HepG2 (cell line): ENCODE results near the gene XPR1. TPM values are rescaled to one million over a fixed set of nuclear protein-coding genes. Genes with fewer than 3 reads are reported as not detected.
A peak's percentile ranks its signal among the peaks of the same experiment; 100 is the strongest.

Experiments used
- CAMTA2 ChIP-seq: sonication (generic); formaldehyde crosslinking; IDR thresholded peaks from 2 replicates; pipeline ENCODE4 v1.4.0; 2020; ENCODE audit warnings: mild to moderate bottlenecking, missing genetic modification reagents, borderline replicate concordance
- EP300 ChIP-seq, 3 experiments: sonication (generic) in 1 of 3; formaldehyde crosslinking in 1 of 3; IDR thresholded peaks; 2 replicates each; pipeline versions ENCODE4 v1.5.1 to v1.6.1; 2011 to 2020; ENCODE audit warnings: low read depth in 2 of 3, low read length in 2 of 3, borderline replicate concordance in 1 of 3, improper control_type of control experiment in 1 of 3, mild to moderate bottlenecking in 1 of 3, missing genetic modification reagents in 1 of 3, moderate library complexity in 1 of 3
- HNF4A ChIP-seq: sonication (generic); formaldehyde crosslinking; IDR thresholded peaks from 2 replicates; pipeline ENCODE4 v1.4.0; 2020; ENCODE audit warnings: missing genetic modification reagents
- KDM6A ChIP-seq: IDR thresholded peaks from 2 replicates; pipeline ENCODE4 v1.6.1; 2016; ENCODE audit warnings: low read depth
- MTF2 ChIP-seq: sonication (generic); formaldehyde crosslinking; IDR thresholded peaks from 2 replicates; pipeline ENCODE4 v1.5.0; 2020; ENCODE audit warnings: missing genetic modification reagents, borderline replicate concordance
- NR2F6 ChIP-seq, 2 experiments: IDR thresholded peaks; 2 replicates each; pipeline ENCODE4 v1.6.1; 2016; ENCODE audit warnings: antibody characterized with exemption in 1 of 2, mild to moderate bottlenecking in 1 of 2
- PCBP1 ChIP-seq: fragments of 200-400 bp; formaldehyde crosslinking; IDR thresholded peaks from 2 replicates; pipeline ENCODE4 v1.6.1; 2017; ENCODE audit warnings: mild to moderate bottlenecking, low read depth, low read length, borderline replicate concordance
- POGZ ChIP-seq: sonication (generic); formaldehyde crosslinking; IDR thresholded peaks from 2 replicates; pipeline ENCODE4 v1.4.0; 2020; ENCODE audit warnings: mild to moderate bottlenecking, missing genetic modification reagents
- SSRP1 ChIP-seq: IDR thresholded peaks from 2 replicates; pipeline ENCODE4 v1.6.1; 2016; ENCODE audit warnings: control low read depth
- TBX2 ChIP-seq: sonication (generic); formaldehyde crosslinking; IDR thresholded peaks from 2 replicates; pipeline ENCODE4 v1.5.0; 2020; ENCODE audit warnings: missing genetic modification reagents, mild to moderate bottlenecking, borderline replicate concordance
- ZNF431 ChIP-seq: sonication (generic); formaldehyde crosslinking; IDR thresholded peaks from 2 replicates; pipeline ENCODE4 v1.9.0; 2022; ENCODE audit warnings: missing genetic modification reagents, low read depth, mild to moderate bottlenecking, borderline replicate concordance
- ZNF562 ChIP-seq: sonication (generic); formaldehyde crosslinking; IDR thresholded peaks from 2 replicates; pipeline ENCODE4 v1.8.0; 2022; ENCODE audit warnings: missing genetic modification reagents, borderline replicate concordance
- polyA plus RNA-seq, 8 experiments: library from polyadenylated mRNA; depleted of rRNA in 3 of 8; stranded (reverse) in 7 of 8; unstranded in 1 of 8; fragments of >200 nt; fragmentation: Illumina TruSeq in 4 of 8; extraction: Trizol in 4 of 8; gene quantifications; 2 replicates each; pipeline versions ENCODE4 v1.2.1 to v1.2.3, GENCODE V29; 2011 to 2016; ENCODE audit warnings: low read depth in 4 of 8, missing spikeins in 1 of 8, mixed read lengths in 1 of 8; ENCODE audit not compliant: insufficient read depth in 1 of 8
- total RNA-seq, 5 experiments: library from RNA; depleted of rRNA; stranded (reverse); fragments of >200 nt; fragmentation: Illumina TruSeq; extraction: Trizol; gene quantifications; 2 replicates each; pipeline ENCODE4 v1.2.3, GENCODE V29; 2016; ENCODE audit warnings: low read depth in 1 of 5
- TF ChIP-seq, protein P1 (sequence below), 2 experiments: sonication (generic) in 1 of 2; formaldehyde crosslinking in 1 of 2; IDR thresholded peaks; 2 replicates each; pipeline versions ENCODE4 v1.4.0 to v1.6.1; 2018 to 2020; ENCODE audit warnings: missing genetic modification reagents in 2 of 2, borderline replicate concordance in 1 of 2, low read depth in 1 of 2, mild to moderate bottlenecking in 1 of 2, missing biosample characterization in 1 of 2
- TF ChIP-seq, protein P2 (sequence below): IDR thresholded peaks from 2 replicates; pipeline ENCODE4 v1.6.1; 2012; ENCODE audit warnings: low read depth, low read length, improper control_type of control experiment
- TF ChIP-seq, protein P3 (sequence below): sonication (generic); formaldehyde crosslinking; IDR thresholded peaks from 2 replicates; pipeline ENCODE4 v1.4.0; 2020; ENCODE audit warnings: missing genetic modification reagents, mild to moderate bottlenecking, borderline replicate concordance
- TF ChIP-seq, protein P4 (sequence below): sonication (generic); formaldehyde crosslinking; IDR thresholded peaks from 2 replicates; pipeline ENCODE4 v1.4.0; 2020; ENCODE audit warnings: missing genetic modification reagents, borderline replicate concordance

The XPR1 gene
- total and polyA plus RNA-seq, 2 of the 13 experiments (the other 11 are each of a cell fraction or from before 2014, with no cell fraction given): 22.3 to 23.6 TPM

DNA sequence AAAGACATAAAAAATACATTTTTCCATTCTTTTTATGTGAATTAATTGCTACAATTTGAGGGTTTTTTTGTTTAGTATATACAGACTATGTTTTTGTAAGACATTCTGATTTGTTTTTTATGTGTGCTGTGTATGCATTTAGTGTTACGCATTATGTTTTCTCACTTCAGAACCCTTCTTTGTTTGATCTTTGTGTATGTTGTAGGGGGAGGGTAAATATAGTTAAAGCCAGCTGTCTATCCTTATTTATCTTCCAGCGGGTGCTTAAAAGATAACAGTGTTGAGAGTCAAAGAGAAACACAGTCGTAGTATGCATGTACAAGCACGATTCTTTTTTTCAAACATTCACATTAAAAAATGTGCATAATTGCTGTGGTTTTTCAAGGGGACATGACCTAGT lies 183.4 kb downstream of the XPR1 start (continued):
- 0 out of 2 replicates have a peak, but pooled peaks have one; percentile 31 for TF ChIP-seq POGZ (CRISPR knock-in tag)
- no peak for TF ChIP-seq MTF2
- no peak for TF ChIP-seq CAMTA2
- peak in 1 of 2 experiments; percentile 68; a peak in 2 of 4 replicates for TF ChIP-seq EP300 (IDR thresholded peaks at IDR 0.05; ENCODE audit: low read depth in 2 of 2, low read length in 2 of 2)
- TF ChIP-seq EP300 (CRISPR knock-in tag; IDR thresholded peaks at IDR 0.05; ENCODE audit: borderline replicate concordance): no peak
- TF ChIP-seq SSRP1: no peak
- TF ChIP-seq HNF4A (CRISPR knock-in tag): 0 out of 2 replicates have a peak, but pooled peaks have one; percentile 7
- peak; percentile 44; the same call in 1 of the 2 replicates for TF ChIP-seq NR2F6 (IDR thresholded peaks at IDR 0.05)
- TF ChIP-seq NR2F6 (CRISPR knock-in tag; IDR thresholded peaks at IDR 0.05): no peak
- TF ChIP-seq, protein P1, sequence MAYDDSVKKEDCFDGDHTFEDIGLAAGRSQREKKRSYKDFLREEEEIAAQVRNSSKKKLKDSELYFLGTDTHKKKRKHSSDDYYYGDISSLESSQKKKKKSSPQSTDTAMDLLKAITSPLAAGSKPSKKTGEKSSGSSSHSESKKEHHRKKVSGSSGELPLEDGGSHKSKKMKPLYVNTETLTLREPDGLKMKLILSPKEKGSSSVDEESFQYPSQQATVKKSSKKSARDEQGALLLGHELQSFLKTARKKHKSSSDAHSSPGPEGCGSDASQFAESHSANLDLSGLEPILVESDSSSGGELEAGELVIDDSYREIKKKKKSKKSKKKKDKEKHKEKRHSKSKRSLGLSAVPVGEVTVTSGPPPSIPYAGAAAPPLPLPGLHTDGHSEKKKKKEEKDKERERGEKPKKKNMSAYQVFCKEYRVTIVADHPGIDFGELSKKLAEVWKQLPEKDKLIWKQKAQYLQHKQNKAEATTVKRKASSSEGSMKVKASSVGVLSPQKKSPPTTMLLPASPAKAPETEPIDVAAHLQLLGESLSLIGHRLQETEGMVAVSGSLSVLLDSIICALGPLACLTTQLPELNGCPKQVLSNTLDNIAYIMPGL (CRISPR knock-in tag; IDR thresholded peaks at IDR 0.05; ENCODE audit: borderline replicate concordance in 1 of 2, low read depth in 1 of 2): 0 out of 4 replicates have a peak, but pooled peaks of 1 of the 2 experiments have one; percentile 18
- TF ChIP-seq, protein P2, sequence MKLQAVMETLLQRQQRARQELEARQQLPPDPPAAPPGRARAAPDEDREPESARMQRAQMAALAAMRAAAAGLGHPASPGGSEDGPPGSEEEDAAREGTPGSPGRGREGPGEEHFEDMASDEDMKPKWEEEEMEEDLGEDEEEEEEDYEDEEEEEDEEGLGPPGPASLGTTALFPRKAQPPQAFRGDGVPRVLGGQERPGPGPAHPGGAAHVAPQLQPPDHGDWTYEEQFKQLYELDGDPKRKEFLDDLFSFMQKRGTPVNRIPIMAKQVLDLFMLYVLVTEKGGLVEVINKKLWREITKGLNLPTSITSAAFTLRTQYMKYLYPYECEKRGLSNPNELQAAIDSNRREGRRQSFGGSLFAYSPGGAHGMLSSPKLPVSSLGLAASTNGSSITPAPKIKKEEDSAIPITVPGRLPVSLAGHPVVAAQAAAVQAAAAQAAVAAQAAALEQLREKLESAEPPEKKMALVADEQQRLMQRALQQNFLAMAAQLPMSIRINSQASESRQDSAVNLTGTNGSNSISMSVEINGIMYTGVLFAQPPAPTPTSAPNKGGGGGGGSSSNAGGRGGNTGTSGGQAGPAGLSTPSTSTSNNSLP: peak; percentile 71; the same call in 1 of the 2 replicates
- TF ChIP-seq KDM6A: no peak
- TF ChIP-seq TBX2 (CRISPR knock-in tag): peak; percentile 61
- no peak for TF ChIP-seq ZNF431 (CRISPR knock-in tag)
- TF ChIP-seq ZNF562 (CRISPR knock-in tag): no peak
- TF ChIP-seq, protein P3, sequence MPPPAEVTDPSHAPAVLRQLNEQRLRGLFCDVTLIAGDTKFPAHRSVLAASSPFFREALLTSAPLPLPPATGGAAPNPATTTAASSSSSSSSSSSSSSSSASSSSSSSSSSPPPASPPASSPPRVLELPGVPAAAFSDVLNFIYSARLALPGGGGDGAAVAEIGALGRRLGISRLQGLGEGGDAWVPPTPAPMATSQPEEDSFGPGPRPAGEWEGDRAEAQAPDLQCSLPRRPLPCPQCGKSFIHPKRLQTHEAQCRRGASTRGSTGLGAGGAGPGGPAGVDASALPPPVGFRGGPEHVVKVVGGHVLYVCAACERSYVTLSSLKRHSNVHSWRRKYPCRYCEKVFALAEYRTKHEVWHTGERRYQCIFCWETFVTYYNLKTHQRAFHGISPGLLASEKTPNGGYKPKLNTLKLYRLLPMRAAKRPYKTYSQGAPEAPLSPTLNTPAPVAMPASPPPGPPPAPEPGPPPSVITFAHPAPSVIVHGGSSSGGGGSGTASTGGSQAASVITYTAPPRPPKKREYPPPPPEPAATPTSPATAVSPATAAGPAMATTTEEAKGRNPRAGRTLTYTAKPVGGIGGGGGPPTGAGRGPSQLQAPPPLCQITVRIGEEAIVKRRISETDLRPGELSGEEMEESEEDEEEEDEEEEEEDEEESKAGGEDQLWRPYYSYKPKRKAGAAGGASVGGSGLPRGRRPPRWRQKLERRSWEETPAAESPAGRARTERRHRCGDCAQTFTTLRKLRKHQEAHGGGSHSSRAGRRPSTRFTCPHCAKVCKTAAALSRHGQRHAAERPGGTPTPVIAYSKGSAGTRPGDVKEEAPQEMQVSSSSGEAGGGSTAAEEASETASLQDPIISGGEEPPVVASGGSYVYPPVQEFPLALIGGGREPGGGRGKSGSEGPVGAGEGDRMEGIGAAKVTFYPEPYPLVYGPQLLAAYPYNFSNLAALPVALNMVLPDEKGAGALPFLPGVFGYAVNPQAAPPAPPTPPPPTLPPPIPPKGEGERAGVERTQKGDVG (CRISPR knock-in tag): no peak
- TF ChIP-seq PCBP1: no peak
- TF ChIP-seq, protein P4, sequence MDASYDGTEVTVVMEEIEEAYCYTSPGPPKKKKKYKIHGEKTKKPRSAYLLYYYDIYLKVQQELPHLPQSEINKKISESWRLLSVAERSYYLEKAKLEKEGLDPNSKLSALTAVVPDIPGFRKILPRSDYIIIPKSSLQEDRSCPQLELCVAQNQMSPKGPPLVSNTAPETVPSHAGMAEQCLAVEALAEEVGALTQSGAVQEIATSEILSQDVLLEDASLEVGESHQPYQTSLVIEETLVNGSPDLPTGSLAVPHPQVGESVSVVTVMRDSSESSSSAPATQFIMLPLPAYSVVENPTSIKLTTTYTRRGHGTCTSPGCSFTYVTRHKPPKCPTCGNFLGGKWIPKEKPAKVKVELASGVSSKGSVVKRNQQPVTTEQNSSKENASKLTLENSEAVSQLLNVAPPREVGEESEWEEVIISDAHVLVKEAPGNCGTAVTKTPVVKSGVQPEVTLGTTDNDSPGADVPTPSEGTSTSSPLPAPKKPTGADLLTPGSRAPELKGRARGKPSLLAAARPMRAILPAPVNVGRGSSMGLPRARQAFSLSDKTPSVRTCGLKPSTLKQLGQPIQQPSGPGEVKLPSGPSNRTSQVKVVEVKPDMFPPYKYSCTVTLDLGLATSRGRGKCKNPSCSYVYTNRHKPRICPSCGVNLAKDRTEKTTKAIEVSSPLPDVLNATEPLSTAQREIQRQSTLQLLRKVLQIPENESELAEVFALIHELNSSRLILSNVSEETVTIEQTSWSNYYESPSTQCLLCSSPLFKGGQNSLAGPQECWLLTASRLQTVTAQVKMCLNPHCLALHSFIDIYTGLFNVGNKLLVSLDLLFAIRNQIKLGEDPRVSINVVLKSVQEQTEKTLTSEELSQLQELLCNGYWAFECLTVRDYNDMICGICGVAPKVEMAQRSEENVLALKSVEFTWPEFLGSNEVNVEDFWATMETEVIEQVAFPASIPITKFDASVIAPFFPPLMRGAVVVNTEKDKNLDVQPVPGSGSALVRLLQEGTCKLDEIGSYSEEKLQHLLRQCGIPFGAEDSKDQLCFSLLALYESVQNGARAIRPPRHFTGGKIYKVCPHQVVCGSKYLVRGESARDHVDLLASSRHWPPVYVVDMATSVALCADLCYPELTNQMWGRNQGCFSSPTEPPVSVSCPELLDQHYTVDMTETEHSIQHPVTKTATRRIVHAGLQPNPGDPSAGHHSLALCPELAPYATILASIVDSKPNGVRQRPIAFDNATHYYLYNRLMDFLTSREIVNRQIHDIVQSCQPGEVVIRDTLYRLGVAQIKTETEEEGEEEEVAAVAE: no peak
